ENCODE measurements around the gene SAMD9L. TPM values are rescaled to one million over a fixed set of nuclear protein-coding genes. Genes with fewer than 3 reads are reported as not detected.

SAMD9L gene
- polyA plus RNA-seq, 4 donors = 2.3 to 5.1 (median 3.4) TPM

Other genes with a start within 250 kb of the SAMD9L start
- 1 to 10 TPM; 4.3 to 8.2 (median 5.8) TPM for gene SAMD9, start 30.4 kb downstream of the SAMD9L start, polyA plus RNA-seq (ENCODE audit: insufficient read length in 4 of 4)
- gene HEPACAM2, start 78.1 kb upstream of the SAMD9L start, polyA plus RNA-seq (ENCODE audit: insufficient read length in 4 of 4) = 1 to 10 TPM; 4.9 to 7.2 (median 5.8) TPM
- gene VPS50, start 84.0 kb upstream of the SAMD9L start, polyA plus RNA-seq (ENCODE audit: insufficient read length in 4 of 4) = 10 to 100 TPM; 30.4 to 34.9 (median 32.5) TPM